Medulla oblongata (tissue), 1 donor: Measurements from ENCODE around the gene CSAD.
"Not testable (repeated sequence)": the region's sequence is repeated elsewhere in the genome, so short reads cannot be mapped to it uniquely, and the experiment has no call there.

Experiments
- DNase-seq: peaks from one replicate; pipeline ENCODE4 v3.0.0-alpha.2; 2015; ENCODE audit errors: extremely low spot score

Gene CSAD

DNA sequence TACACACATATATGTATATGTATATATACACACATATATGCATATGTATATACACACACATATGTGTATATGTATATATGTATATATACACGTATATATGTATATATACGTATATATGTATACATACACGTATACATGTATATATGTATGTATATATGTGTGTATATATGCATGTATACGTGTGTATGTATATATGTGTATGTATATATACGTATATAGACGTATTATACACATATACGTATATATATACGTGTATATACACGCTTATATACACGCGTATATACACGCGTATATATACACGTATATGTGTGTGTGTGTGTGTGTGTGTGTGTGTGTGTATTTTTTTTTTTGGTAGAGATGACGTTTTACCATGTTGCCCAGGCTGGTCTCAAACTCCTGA lies 33.1 kb downstream of the CSAD start:
- DNase-seq, result no peak

DNA sequence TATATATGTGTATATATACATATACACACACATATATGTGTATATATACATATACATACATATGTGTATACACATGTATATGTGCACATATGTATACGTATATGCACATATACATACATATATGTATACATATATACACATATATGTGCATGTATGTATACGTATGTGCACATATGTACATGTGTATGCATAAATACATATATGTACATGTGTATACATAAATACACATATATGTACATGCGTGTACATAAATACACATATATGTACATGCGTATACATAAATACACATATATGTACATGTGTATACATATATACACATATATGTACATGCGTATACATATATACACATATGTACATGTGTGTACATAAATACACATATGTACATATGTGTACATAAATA lies 33.5 kb downstream of the CSAD start:
- no peak for DNase-seq

DNA sequence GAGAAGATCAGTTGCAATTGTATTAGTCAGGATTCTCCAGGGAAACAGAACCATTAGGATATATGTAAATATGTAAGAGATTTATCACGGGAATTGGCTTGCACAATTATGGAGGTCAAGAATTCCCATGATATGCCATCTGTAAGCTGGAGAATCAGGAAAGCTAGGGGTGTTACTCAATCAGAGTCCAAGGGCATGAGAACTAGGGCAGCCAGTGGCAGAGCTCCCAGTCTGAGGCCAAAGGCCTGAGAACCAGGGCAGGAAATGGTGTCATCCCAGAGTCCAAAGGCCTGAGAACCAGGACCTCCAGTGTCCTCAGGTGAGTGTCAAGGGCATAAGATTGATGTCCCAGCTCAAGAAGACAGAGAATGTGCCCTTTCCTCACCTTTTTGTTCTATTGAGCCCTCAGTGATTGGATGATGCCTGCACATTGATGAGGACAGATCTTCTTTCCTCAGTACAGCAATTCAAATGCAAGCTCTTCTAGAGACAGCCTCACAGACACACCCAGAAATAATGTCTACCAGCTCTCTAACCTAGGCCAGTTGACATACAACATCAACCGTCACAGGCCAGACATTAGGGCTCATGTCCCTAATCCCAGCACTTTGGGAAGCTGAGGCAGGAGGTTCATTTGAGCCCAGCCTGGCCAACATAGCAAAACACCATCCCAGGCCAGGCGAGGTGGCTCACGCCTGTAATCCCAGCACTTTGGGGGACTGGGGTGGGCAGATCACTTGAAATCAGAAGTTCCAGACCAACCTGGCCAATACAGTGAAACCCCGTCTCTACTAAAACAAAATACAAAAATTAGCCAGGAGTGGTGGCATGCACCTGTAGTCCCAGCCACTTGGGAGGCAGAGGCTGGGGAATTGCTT lies 35.1 kb downstream of the CSAD start:
- DNase-seq, result no peak

DNA sequence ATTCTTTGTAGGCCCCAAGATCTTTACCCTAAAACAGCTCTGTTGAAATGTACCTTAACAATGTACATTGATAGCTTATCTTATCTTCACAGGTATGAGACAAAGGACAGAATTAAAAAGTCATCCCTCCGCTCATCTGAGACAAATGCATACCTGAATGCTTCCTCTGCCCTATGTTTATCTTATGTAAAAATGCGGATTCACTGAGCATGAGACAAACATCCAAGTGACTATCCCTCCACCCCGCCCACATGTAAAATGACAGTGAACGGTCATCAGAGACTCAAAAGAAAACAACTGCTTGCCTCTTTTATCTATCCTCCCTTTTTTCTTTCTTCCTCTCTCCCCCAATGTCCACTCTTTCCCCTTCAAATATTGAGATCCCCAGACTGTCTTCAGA lies 37.4 kb downstream of the CSAD start:
- no peak for DNase-seq

- no peak for DNase-seq
Measured at GRCh38 chr12:53133722-53134121, 47.0 kb downstream of the CSAD start.

GRCh38 chr12:53131844-53132243 lies 48.9 kb downstream of the CSAD start:
- DNase-seq, result no peak

GRCh38 chr12:53128780-53129569 lies 51.8 kb downstream of the CSAD start:
- DNase-seq, result no peak

DNA sequence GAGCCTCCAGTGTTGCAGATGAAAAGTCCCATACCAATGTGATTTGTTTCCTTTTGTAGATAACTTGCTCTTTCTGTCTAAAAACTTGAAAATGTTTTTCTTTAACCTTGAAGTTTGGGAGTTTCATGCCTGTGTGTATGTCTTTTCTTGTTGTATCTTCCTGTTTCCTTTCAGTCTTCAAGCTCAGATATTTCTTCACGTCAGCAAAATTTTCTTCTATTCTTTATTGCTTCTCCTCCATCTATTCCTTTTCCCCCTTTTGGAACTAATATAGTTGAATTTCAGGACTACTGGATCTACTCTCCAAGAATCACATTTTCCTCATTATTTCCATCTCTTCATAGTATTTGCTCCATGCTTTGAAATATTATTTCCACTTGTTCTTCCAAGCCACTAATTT lies 53.6 kb downstream of the CSAD start:
- DNase-seq, result no peak

DNA sequence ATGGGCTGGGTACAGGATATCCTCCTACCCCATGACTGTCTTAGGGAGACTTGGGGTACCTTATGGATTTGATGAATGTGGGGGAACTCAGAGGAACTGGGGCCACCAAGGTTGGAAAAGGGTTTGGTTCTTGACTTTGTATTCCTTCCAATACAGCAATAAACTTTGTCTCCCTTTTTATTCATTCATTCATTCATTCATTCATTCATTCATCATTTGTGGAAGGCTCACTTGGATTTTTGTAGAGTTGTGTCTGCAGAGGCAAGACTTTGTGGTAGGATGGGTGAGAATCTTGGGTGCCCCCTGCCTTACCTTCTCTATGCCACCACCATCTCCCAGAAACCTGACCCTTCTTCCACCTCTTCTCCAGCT lies 56.4 kb downstream of the CSAD start:
- no peak for DNase-seq

DNA sequence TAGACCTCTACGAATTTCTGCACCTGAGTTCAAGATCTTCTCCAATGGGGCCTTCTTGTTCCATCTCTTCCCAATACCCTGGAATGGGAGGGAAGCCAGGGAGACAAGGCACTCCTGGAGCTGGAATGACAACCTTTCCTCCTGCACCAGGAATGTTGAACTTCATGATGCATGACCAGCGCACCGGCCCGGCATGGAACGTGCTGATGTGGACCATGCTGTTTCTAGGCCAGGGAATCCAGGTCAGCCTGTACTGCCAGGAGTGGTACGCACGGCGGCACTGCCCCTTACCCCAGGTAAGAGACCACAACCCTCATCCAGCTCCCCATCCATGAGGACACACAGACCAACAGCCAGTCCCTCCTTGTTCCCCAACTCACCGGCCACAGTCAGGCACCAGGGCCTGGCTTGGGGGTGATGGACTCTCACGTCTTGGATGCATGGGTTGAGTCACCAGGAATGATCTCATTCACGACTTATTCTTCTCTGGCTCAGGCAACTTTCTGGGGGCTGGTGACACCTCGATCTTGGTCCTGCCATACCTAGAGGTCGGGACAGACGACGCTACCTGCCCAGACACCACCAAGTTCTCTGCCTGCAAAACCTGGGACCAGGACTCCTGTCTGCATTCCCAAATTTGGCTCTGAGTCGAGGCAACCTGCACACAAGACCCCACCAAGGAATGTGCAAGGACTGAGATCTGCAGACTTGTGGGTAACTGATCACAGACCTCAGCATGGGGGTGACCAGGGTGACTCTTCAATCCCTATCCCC lies 57.0 kb downstream of the CSAD start:
- DNase-seq, result no peak

- DNase-seq, result no peak
Measured at GRCh38 chr12:53122961-53123468, 57.7 kb downstream of the CSAD start.

DNA sequence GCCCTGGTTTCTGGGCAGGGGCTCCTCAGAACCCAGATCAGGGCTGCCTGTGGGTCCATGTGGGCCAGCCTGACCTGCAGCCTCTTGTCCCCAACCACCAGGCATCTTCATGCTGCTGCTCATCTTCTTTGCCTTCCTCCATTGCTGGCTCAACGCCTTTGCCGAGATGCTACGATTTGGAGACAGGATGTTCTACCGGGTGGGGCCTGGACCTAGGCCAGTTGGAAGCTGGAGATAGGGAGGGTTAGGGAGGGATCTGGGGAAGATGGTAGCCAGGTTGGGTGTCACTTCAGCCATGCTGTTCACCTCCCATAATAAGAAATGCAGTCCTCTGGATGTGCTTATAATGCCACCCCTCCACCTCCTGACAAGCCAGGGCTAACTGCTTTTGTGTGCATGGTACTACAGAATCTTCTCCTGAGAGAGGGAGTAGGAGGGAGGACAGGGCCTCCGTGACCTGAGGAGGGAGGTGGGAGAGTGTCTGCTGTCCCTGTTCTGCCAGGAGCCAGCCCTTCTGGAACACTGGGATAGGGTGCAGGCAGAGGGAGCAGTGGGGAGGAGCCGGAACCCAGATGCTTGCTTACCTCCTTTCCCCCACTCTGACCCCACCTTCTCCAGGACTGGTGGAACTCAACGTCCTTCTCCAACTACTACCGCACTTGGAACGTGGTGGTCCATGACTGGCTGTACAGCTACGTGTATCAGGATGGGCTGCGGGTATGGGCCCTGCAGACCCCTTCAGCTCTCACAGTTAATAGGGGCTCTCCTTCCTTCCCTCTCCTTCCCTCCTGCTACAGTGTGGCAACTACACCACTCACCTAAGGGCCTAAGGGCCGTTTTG lies 59.8 kb downstream of the CSAD start:
- no peak for DNase-seq

- no peak for DNase-seq
Measured at GRCh38 chr12:53118751-53119300, 61.9 kb downstream of the CSAD start.

- no peak for DNase-seq
Measured at GRCh38 chr12:53115891-53116648, 64.7 kb downstream of the CSAD start.

GRCh38 chr12:53115112-53115890 lies 65.4 kb downstream of the CSAD start:
- no peak for DNase-seq

- no peak for DNase-seq
Measured at GRCh38 chr12:53113951-53114350, 66.8 kb downstream of the CSAD start.

GRCh38 chr12:53113136-53113705 lies 67.5 kb downstream of the CSAD start:
- DNase-seq, result no peak

GRCh38 chr12:53112431-53112830 lies 68.3 kb downstream of the CSAD start:
- DNase-seq, result not testable (repeated sequence)
